Adrenal gland (tissue), 5 donors: ENCODE measurements around the gene SLC19A1.

ENCODE experiments used
- POLR2A ChIP-seq, 2 donors: fragments of 450-650 bp; IDR thresholded peaks; one replicate each; pipeline ENCODE4 v1.6.1; 2017; ENCODE audit warnings: antibody characterized with exemption in 2 of 2, mild to moderate bottlenecking in 2 of 2, moderate library complexity in 1 of 2
- TF ChIP-seq, protein P1 (sequence below), 6 experiments: fragments of 450-650 bp in 4 of 6; fragments of 200-600 bp in 2 of 6; sonication (generic) in 1 of 6; IDR thresholded peaks; 1 replicate in 5 of 6; 2 replicates in 1 of 6; pipeline versions ENCODE4 v1.5.1 to v1.8.0; 2016 to 2021; ENCODE audit warnings: antibody characterized with exemption in 6 of 6, mild to moderate bottlenecking in 2 of 6, moderate library complexity in 1 of 6
- donor health status: DM: no; HTN: no; CAD: no.

DNA sequence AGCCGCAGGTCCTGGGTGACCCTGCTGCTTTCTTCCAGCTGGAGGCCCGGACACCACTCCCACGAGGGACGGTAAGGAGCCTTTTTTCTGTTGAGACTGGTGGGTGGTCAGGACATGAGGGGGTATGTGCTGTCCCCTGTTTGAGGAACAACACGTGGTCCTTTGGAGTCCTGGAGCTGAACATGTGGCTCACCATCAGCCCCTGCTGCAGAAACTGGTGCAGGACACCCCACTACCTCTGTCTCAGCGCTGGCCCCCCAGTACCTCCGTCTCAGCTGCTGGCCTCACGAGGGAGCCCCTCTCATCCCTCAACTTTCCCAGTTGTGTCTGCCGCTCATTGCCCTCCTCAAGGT, 34.7 kb downstream of the SLC19A1 start:
- TF ChIP-seq, protein P1, sequence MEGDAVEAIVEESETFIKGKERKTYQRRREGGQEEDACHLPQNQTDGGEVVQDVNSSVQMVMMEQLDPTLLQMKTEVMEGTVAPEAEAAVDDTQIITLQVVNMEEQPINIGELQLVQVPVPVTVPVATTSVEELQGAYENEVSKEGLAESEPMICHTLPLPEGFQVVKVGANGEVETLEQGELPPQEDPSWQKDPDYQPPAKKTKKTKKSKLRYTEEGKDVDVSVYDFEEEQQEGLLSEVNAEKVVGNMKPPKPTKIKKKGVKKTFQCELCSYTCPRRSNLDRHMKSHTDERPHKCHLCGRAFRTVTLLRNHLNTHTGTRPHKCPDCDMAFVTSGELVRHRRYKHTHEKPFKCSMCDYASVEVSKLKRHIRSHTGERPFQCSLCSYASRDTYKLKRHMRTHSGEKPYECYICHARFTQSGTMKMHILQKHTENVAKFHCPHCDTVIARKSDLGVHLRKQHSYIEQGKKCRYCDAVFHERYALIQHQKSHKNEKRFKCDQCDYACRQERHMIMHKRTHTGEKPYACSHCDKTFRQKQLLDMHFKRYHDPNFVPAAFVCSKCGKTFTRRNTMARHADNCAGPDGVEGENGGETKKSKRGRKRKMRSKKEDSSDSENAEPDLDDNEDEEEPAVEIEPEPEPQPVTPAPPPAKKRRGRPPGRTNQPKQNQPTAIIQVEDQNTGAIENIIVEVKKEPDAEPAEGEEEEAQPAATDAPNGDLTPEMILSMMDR (IDR thresholded peaks at IDR 0.05) = no peak
- no peak for TF ChIP-seq POLR2A (IDR thresholded peaks at IDR 0.05)
